Esophagus muscularis mucosa (tissue), 4 donors: Measurements from ENCODE around the gene MIPOL1.
"Not testable (repeated sequence)": the region's sequence is repeated elsewhere in the genome, so short reads cannot be mapped to it uniquely, and the experiment has no call there.

ENCODE experiments used
- CTCF ChIP-seq, 3 experiments: fragments of 200-600 bp in 2 of 3; fragments of 450-650 bp in 1 of 3; sonication (generic) in 2 of 3; IDR thresholded peaks; one replicate each; pipeline ENCODE4 v1.5.1; 2017 to 2019; ENCODE audit warnings: antibody characterized with exemption in 3 of 3, mild to moderate bottlenecking in 2 of 3, moderate library complexity in 1 of 3
- EP300 ChIP-seq: sonication (generic); formaldehyde crosslinking; IDR thresholded peaks from one replicate; pipeline ENCODE4 v1.6.1; 2017; ENCODE audit warnings: antibody characterized with exemption
- POLR2A ChIP-seq: fragments of 450-650 bp; IDR thresholded peaks from one replicate; pipeline ENCODE4 v1.6.1; 2017; ENCODE audit warnings: antibody characterized with exemption, moderate library complexity, mild to moderate bottlenecking, low read depth
- POLR2AphosphoS5 ChIP-seq, 2 donors: sonication (generic); formaldehyde crosslinking; IDR thresholded peaks; one replicate each; pipeline ENCODE4 v1.6.1; 2017; ENCODE audit warnings: antibody characterized with exemption in 2 of 2

- TF ChIP-seq CTCF (IDR thresholded peaks at IDR 0.05); POLR2A; POLR2AphosphoS5 (IDR thresholded peaks at IDR 0.05); EP300: not testable (repeated sequence)
Measured at GRCh38 chr14:37397157-37397940, 199.6 kb downstream of the MIPOL1 start.
